HFFc6 (cell line): ENCODE results near the gene SSC4D. TPM values are rescaled to one million over a fixed set of nuclear protein-coding genes. Genes with fewer than 3 reads are reported as not detected.
"Not testable (repeated sequence)": the region's sequence is repeated elsewhere in the genome, so short reads cannot be mapped to it uniquely, and the experiment has no call there.

Experiments used
- DNase-seq: peaks from one replicate; pipeline ENCODE4 v3.0.0-alpha.2; 2018
- H3K27ac Mint-ChIP-seq: 2 replicates; pipeline ENCODE4 v1.8.0; 2020; ENCODE audit warnings: mild to moderate bottlenecking, mixed read lengths
- H3K27me3 Mint-ChIP-seq: 2 replicates; pipeline ENCODE4 v1.8.0; 2021; ENCODE audit warnings: mild to moderate bottlenecking, moderate library complexity, mixed read lengths; ENCODE audit not compliant: insufficient read depth
- H3K36me3 Mint-ChIP-seq: 2 replicates; pipeline ENCODE4 v1.8.0; 2021; ENCODE audit warnings: low read depth, mixed read lengths
- H3K4me1 Mint-ChIP-seq: 2 replicates; pipeline ENCODE4 v1.8.0; 2020; ENCODE audit warnings: low read depth, mixed read lengths
- H3K4me3 Mint-ChIP-seq: 2 replicates; pipeline ENCODE4 v1.8.0; 2020; ENCODE audit warnings: mild to moderate bottlenecking, moderate library complexity, mixed read lengths
- H3K9me3 Mint-ChIP-seq: 2 replicates; pipeline ENCODE4 v1.8.0; 2020; ENCODE audit warnings: mild to moderate bottlenecking, mixed read lengths
- long read RNA-seq: library from polyadenylated mRNA; unstranded; transcript quantifications from one replicate; pipeline ENCODE4 v2.0.0, GENCODE V29; 2019
- total RNA-seq, 6 experiments: library from RNA; stranded (reverse); fragmentation: NEBNext Ultra II Directional; extraction: Animal tissue kit (Norgen Biotek cat#: 25700); gene quantifications; 2 replicates in 1 of 6; 3 replicates in 5 of 6; pipeline ENCODE4 v1.2.3, GENCODE V29; 2021
- TF ChIP-seq, protein P1 (sequence below): fragments of 200-600 bp; sonication (generic); IDR thresholded peaks from 2 replicates; pipeline ENCODE4 v1.5.0; 2021; ENCODE audit warnings: antibody characterized with exemption, mild to moderate bottlenecking

Gene SSC4D
- 1 to 10 TPM in 1 of 6 experiments, under 1 TPM in 5; 0.23 to 1.1 (median 0.51) TPM for total RNA-seq
- long read RNA-seq, partial matches to known transcripts: 0 of 2 reads
- long read RNA-seq, other reads (novel, unspliced or antisense): 2 of 2 reads

GRCh38 chr7:76409537-76409936 lies at the start of gene SSC4D:
SSC4D (minus strand) TSS chr7:76409697; CDS start chr7:76404439, 5,258 bp downstream.
- DNase-seq: no peak
- Mint-ChIP-seq H3K4me3 (no peak within 1 kb of the TSS), H3K36me3 (no peaks in the 10 kb centered on the region), H3K9me3 (no peaks in the 10 kb centered on the region), H3K27ac (no peak within 1 kb of the TSS), H3K27me3 (peaks cover 13% of the 10 kb centered on the region), H3K4me1 (no peaks in the 10 kb centered on the region)
- TF ChIP-seq, protein P1, sequence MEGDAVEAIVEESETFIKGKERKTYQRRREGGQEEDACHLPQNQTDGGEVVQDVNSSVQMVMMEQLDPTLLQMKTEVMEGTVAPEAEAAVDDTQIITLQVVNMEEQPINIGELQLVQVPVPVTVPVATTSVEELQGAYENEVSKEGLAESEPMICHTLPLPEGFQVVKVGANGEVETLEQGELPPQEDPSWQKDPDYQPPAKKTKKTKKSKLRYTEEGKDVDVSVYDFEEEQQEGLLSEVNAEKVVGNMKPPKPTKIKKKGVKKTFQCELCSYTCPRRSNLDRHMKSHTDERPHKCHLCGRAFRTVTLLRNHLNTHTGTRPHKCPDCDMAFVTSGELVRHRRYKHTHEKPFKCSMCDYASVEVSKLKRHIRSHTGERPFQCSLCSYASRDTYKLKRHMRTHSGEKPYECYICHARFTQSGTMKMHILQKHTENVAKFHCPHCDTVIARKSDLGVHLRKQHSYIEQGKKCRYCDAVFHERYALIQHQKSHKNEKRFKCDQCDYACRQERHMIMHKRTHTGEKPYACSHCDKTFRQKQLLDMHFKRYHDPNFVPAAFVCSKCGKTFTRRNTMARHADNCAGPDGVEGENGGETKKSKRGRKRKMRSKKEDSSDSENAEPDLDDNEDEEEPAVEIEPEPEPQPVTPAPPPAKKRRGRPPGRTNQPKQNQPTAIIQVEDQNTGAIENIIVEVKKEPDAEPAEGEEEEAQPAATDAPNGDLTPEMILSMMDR: no peak

GRCh38 chr7:76458504-76458903 lies 49.0 kb upstream of the SSC4D start:
- H3K4me3 Mint-ChIP-seq, H3K27ac Mint-ChIP-seq, H3K27me3 Mint-ChIP-seq, DNase-seq, H3K4me1 Mint-ChIP-seq, H3K9me3 Mint-ChIP-seq, H3K36me3 Mint-ChIP-seq: not testable (repeated sequence)

- H3K9me3 Mint-ChIP-seq, H3K27ac Mint-ChIP-seq, H3K27me3 Mint-ChIP-seq, DNase-seq, H3K4me3 Mint-ChIP-seq, H3K36me3 Mint-ChIP-seq, H3K4me1 Mint-ChIP-seq: not testable (repeated sequence)
Observed at GRCh38 chr7:76457017-76457416, 47.5 kb upstream of the SSC4D start.

DNA sequence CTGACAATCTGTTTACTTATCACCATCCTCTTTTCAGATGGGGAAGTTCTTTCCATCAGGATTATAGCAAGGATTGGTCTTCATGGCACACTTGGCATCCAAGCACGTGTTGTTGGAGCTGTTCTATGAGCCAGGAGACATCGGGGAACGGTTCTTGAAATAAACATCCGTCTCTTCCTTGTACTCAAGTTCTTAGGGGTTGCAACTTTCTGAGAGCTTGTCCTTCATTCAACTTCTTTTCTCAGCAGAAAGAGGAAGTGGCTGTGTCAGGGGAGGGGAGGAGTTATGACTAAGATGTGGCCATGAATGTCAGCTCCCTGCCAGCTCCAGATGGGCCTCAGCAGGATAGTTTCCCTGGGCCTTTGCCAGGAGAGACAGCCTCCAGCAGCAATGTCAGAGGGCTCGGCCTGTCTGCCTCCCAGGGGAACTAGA lies 36.1 kb upstream of the SSC4D start:
- not testable (repeated sequence) for H3K9me3 Mint-ChIP-seq, H3K27me3 Mint-ChIP-seq, H3K4me3 Mint-ChIP-seq, H3K4me1 Mint-ChIP-seq, DNase-seq, H3K36me3 Mint-ChIP-seq
- peak overlapping the region; percentile 77 for H3K27ac Mint-ChIP-seq

DNA sequence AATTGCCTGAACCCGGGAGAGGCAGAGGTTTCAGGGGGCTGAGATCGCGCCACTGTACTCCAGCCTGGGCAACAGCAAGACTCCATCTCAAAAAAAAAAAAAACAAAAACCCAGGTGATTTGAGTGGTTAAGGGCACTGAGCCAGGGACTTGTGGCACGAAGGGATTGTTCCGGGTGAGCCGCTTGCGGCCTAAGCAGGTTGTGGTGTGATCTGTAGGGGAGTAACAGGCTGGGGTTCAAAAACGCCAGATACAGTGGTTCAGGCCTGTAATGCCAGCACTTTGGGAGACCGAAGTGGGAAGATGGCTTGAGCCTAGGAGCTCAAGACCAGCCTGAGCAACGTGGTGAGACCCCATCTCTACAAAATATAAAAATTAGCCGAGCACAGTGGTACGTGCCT lies 34.3 kb upstream of the SSC4D start:
- not testable (repeated sequence) for H3K9me3 Mint-ChIP-seq, H3K4me3 Mint-ChIP-seq, H3K36me3 Mint-ChIP-seq, H3K27me3 Mint-ChIP-seq, H3K4me1 Mint-ChIP-seq, H3K27ac Mint-ChIP-seq, DNase-seq

DNA sequence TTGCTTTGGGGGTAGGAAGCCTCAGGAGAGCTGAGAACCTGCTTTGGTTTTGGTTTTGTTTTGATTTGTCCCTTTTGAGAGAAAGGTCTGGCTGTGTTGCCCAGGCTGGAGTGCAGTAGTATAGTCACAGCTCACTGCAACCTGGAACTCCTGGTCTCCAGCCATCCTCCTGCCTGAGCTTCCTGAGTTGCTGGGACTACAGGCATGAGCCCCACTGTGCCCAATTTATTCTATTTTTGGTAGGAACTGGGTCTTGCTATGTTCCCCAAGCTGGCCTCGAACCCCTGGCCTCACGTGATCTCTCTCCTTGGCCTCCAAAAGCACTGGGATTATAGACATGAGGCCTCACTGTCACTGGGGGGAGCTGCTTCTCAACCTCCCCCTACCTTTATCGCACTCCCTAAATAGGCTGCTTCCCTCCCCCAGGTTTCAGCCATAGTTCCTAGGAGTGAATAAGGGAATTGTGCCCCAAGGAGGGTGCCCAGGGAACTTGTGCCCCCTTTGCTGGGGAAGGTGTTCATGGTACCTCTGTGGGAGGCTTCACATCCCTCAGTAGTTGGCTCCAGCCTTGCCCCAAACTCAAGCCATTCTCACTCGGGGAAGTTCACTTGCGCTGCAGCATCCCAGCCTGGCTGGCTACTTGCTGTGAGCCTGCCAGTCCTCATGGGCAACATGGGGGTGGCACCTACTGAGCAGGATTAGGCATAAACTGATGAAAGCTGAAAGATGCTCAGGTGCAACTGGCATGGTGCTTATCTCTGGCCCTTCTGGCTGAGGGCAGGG lies 33.4 kb upstream of the SSC4D start:
- H3K4me1 Mint-ChIP-seq, H3K27ac Mint-ChIP-seq, H3K36me3 Mint-ChIP-seq, H3K9me3 Mint-ChIP-seq, H3K4me3 Mint-ChIP-seq, DNase-seq, H3K27me3 Mint-ChIP-seq: not testable (repeated sequence)

- not testable (repeated sequence) for DNase-seq, H3K27me3 Mint-ChIP-seq, H3K4me1 Mint-ChIP-seq, H3K9me3 Mint-ChIP-seq, H3K36me3 Mint-ChIP-seq, H3K27ac Mint-ChIP-seq, H3K4me3 Mint-ChIP-seq
Observed at GRCh38 chr7:76441792-76442191, 32.3 kb upstream of the SSC4D start.

DNA sequence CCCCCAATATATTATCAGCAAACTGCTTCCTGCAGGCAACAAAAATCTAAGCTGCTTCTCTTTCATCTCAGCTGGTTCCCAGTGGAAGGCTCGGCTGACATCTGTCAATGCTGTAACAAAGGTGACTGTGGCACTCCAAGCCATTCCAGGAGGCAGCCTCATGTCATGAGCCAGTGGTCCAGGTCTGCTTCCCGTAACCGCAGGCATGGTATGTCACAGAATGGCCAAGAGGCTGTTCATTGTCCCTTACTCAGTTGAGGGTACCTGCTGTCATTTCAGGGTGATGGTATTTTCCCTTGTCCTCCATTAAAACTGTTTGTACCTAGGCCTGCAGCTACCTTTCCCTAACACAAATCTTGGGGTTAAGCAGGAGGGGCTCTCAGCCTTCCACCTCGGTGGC lies 30.9 kb upstream of the SSC4D start:
- H3K27ac Mint-ChIP-seq, H3K4me1 Mint-ChIP-seq, H3K27me3 Mint-ChIP-seq, DNase-seq, H3K36me3 Mint-ChIP-seq, H3K4me3 Mint-ChIP-seq, H3K9me3 Mint-ChIP-seq: not testable (repeated sequence)

- H3K4me1 Mint-ChIP-seq, H3K9me3 Mint-ChIP-seq, H3K27me3 Mint-ChIP-seq, H3K36me3 Mint-ChIP-seq, H3K4me3 Mint-ChIP-seq, H3K27ac Mint-ChIP-seq: not testable (repeated sequence)
- DNase-seq: peak; percentile 45
Observed at GRCh38 chr7:76439120-76439888, 29.8 kb upstream of the SSC4D start.
